ENCODE measurements around the gene KLHDC7A.

The KLHDC7A gene

GRCh38 chr1:18469514-18469913 is 11.2 kb upstream of the KLHDC7A start:
- Histone ChIP-seq H3K27ac (no peak overlapping the region), H4K20me1 (ENCODE audit: insufficient read depth) (no peaks in the 10 kb centered on the region), H2AFZ (ENCODE audit: low read depth) (no peak overlapping the region), H3K4me3 (IDR thresholded peaks at IDR 0.05; ENCODE audit: insufficient read depth, low read depth, low read length) (no peak overlapping the region), H3K36me3 (ENCODE audit: insufficient read depth) (no peaks in the 10 kb centered on the region), H3K9ac (no peak overlapping the region), H3K79me2 (ENCODE audit: insufficient read depth, low read depth) (no peaks in the 10 kb centered on the region), H3K27me3 (ENCODE audit: insufficient read depth, low read depth) (no peaks in the 10 kb centered on the region; the same call in 1 of the 2 replicates), H3K4me1 (ENCODE audit: low read depth, poor library complexity, severe bottlenecking) (no peaks in the 10 kb centered on the region), H3K4me2 (no peak overlapping the region)
- no peak for TF ChIP-seq CTCF (conservative IDR thresholded peaks at IDR 0.05; ENCODE audit: low read depth, low read length)

GRCh38 chr1:18470671-18471355 is 9.9 kb upstream of the KLHDC7A start:
- H3K79me2 ChIP-seq (ENCODE audit: insufficient read depth, low read depth): no peaks in the 10 kb centered on the region
- no peak overlapping the region for H3K4me2 ChIP-seq
- no peaks in the 10 kb centered on the region for H3K4me1 ChIP-seq (ENCODE audit: low read depth, poor library complexity, severe bottlenecking)
- no peaks in the 10 kb centered on the region for H3K36me3 ChIP-seq (ENCODE audit: insufficient read depth)
- peaks cover 3% of the 10 kb centered on the region; the same call in 1 of the 2 replicates for H3K27me3 ChIP-seq (ENCODE audit: insufficient read depth, low read depth)
- TF ChIP-seq CTCF (conservative IDR thresholded peaks at IDR 0.05; ENCODE audit: low read depth, low read length): no peak
- H4K20me1 ChIP-seq (ENCODE audit: insufficient read depth): no peaks in the 10 kb centered on the region
- H2AFZ ChIP-seq (ENCODE audit: low read depth): no peak overlapping the region
- H3K4me3 ChIP-seq (IDR thresholded peaks at IDR 0.05; ENCODE audit: insufficient read depth, low read depth, low read length): no peak overlapping the region
- H3K27ac ChIP-seq: no peak overlapping the region
- no peak overlapping the region for H3K9ac ChIP-seq

GRCh38 chr1:18473195-18473815 is 7.4 kb upstream of the KLHDC7A start:
- Histone ChIP-seq H3K4me1 (ENCODE audit: low read depth, poor library complexity, severe bottlenecking) (no peaks in the 10 kb centered on the region), H2AFZ (ENCODE audit: low read depth) (no peak overlapping the region), H4K20me1 (ENCODE audit: insufficient read depth) (no peaks in the 10 kb centered on the region), H3K4me2 (no peak overlapping the region), H3K79me2 (ENCODE audit: insufficient read depth, low read depth) (no peaks in the 10 kb centered on the region), H3K4me3 (IDR thresholded peaks at IDR 0.05; ENCODE audit: insufficient read depth, low read depth, low read length) (no peak overlapping the region), H3K36me3 (ENCODE audit: insufficient read depth) (no peaks in the 10 kb centered on the region), H3K9ac (no peak overlapping the region), H3K27ac (no peak overlapping the region), H3K27me3 (ENCODE audit: insufficient read depth, low read depth) (peaks cover 3% of the 10 kb centered on the region; the same call in 1 of the 2 replicates)
- TF ChIP-seq CTCF (conservative IDR thresholded peaks at IDR 0.05; ENCODE audit: low read depth, low read length): no peak

GRCh38 chr1:18474559-18475175 is 6.1 kb upstream of the KLHDC7A start:
- Histone ChIP-seq H3K27ac (no peak overlapping the region), H3K9ac (no peak overlapping the region), H3K79me2 (ENCODE audit: insufficient read depth, low read depth) (no peaks in the 10 kb centered on the region), H3K4me1 (ENCODE audit: low read depth, poor library complexity, severe bottlenecking) (no peaks in the 10 kb centered on the region), H3K4me2 (no peak overlapping the region), H3K36me3 (ENCODE audit: insufficient read depth) (no peaks in the 10 kb centered on the region), H3K4me3 (IDR thresholded peaks at IDR 0.05; ENCODE audit: insufficient read depth, low read depth, low read length) (no peak overlapping the region), H3K27me3 (ENCODE audit: insufficient read depth, low read depth) (peaks cover 3% of the 10 kb centered on the region; the same call in 1 of the 2 replicates), H2AFZ (ENCODE audit: low read depth) (no peak overlapping the region), H4K20me1 (ENCODE audit: insufficient read depth) (no peaks in the 10 kb centered on the region)
- TF ChIP-seq CTCF (conservative IDR thresholded peaks at IDR 0.05; ENCODE audit: low read depth, low read length): no peak
